ENCODE data around the gene MCM3AP.
A peak's percentile ranks its signal among the peaks of the same experiment; 100 is the strongest.
"Not testable (repeated sequence)": the region's sequence is repeated elsewhere in the genome, so short reads cannot be mapped to it uniquely, and the experiment has no call there.

The MCM3AP gene

DNA sequence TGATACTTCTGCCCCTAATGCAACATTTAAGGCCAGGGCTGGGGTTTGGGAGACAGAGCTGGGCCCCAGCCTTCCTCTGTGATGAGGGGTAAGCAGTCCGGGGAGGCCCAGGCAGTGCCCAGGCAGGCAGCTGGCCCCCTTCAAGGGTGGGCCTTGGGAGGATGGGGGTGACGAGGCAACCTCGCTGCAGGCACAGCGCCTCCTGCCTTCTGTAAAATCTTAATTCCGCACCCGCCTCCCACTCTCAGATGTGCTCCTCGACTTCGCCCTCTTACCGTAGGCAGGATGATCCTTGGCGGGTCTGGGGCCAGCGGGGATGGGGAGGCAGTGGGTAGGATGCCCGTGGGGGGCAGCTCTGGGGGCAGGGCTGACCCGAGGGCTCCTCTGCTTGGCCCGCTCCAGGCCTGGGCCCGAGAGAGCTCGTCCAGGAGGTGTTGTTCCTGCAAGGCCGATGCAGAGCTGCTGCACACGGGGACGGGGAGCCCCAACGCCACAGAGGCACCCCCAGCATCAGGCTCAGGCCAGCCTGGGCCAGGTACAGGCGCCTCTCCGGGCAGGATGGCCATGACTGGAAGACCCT is 29.1 kb upstream of the MCM3AP start:
- no peak for DNase-seq

DNA sequence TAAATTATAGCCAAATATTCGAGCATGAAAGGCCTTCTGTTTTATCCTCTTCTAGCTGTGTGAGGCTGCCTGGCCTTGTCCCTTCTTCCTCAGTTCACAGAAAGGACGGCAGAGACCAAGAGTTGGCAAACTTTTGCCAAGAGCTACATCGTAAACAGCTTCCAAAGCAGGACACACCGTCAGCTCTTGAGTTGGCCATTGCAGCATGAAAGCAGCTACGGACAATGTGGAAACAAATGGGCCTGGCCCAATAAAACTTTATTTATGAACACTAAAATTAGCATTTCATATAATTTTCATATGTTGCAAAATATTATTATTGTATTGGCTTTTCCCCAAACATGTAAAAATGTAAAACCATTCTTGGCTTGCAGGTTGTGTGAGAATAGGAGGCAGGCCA is 27.5 kb upstream of the MCM3AP start:
- DNase-seq, result no peak

DNA sequence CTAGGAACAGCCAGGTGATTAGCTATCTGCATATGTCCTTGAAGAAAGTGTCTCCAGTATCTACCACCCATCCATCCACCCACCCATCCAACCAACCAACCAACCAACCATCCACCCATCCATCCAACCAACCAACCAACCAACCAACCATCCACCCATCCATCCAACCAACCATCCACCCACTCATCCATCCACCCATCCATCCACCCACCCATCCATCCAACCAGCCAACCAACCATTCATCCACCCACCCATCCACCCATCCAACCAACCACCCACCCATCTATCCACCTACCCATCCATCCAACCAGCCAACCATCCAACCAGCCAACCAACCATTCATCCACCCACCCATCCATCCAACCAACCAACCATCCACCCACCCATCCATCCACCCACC is 26.2 kb upstream of the MCM3AP start:
- no peak for DNase-seq

DNA sequence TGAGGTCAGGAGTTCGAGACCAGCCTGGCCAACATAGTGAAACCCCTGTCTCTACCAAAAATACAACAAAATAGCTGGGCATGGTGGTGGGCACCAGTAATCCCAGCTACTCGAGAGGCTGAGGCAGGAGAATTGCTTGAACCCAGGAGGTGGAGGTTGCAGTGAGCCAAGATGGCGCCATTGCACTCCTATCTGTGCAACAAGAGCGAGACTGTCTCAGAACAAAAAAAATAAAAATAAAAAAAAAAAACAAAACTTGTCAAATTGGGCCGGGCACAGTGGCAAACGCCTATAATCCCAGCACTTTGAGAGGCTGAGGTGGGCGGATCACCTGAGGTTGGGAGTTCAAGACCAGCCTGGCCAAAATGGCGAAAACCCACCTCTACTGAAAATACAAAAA is 24.8 kb upstream of the MCM3AP start:
- DNase-seq, result not testable (repeated sequence)

DNA sequence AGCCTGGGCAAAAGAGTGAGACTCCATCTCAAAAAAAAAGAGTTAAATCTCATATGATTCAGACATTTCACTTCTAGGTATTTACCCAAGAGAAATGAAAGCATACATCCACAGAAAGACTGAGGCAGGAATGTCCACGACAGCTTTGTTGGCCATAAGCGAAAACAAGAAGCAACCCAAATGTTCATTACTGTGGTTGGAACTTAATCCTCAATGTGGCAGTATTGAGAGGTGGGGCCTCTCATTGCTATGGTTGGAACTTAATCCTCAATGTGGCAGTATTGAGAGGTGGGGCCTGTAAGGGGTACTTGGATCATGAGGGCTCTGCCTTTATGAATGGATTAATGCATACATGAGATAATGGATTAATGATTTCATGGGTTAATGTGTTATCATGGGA is 23.0 kb upstream of the MCM3AP start:
- no peak for DNase-seq

DNA sequence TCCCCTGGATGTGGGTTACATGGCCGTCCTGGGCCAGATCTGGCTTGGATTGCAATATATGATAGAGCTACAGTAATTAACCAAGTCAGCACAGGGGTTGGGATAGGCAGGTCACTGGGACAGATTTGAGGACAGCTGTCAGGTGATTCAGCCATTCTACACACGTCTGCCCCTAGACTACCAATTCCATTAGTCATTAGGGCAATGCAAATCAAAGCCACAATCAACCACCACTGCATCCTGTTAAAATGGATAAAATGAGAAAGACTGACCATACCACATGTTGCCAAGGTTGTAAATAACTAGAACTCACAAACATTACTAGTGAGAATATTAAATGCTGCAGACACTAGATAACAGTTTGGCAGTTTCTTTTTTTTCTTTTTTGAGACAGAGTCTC is 22.2 kb upstream of the MCM3AP start:
- no peak for DNase-seq

DNA sequence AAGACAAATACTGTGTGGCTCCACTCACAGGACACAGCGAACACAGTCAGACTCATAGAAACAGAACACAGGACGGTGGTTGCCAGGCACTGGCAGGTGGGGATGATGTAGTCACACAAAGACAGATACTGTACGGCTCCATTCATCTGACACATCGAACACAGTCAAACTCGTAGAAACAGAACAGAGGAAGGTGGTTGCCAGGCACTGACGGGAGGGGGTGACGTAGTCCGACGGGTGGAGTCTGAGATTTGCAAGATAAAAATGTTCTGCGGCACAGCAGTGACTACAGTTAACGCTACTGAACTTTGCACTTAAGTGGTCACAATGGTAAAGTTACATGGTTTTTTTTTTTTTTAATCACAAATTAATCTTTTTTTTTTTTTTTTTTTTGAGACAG is 19.5 kb upstream of the MCM3AP start:
- DNase-seq, result no peak

DNA sequence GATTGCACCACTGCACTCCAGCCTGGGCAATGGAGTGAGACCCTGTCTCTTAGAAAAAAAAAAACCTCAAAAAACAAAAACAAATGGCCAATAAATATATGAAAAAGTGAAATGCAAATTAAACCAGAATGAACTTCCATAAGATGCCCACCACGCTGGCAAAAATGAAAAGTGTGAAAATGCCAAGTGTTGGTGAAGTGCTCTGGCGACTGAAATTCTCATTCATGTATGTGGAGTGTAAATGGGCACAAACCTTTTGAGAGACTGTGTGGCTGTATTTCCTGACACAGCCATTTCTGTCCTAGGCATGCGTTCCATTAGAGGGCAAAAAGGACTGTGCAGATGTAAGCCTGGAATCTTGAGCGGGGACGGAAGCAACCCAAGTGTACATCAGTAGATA is 19.0 kb upstream of the MCM3AP start:
- DNase-seq, result no peak

DNA sequence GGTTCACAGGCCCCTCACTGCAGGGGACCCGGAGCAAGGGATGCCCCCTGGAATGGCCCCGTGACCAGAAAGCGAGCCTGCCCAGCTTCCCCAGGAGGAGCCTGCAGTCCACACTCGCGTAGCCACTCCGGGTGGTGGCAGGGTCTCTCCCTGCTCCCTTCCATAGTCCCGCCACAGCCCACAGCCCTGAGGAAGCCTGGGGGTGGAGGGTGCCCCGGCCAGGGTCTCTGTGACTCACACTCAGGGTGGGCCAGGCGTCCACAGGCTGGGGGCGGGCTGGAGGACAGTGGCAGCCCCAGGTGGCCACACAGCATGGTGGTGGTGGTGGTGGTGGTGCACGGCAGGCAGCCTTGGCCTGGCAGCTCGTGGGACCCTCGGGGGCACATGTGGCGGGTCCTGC is 16.3 kb upstream of the MCM3AP start:
- DNase-seq, result no peak

DNA sequence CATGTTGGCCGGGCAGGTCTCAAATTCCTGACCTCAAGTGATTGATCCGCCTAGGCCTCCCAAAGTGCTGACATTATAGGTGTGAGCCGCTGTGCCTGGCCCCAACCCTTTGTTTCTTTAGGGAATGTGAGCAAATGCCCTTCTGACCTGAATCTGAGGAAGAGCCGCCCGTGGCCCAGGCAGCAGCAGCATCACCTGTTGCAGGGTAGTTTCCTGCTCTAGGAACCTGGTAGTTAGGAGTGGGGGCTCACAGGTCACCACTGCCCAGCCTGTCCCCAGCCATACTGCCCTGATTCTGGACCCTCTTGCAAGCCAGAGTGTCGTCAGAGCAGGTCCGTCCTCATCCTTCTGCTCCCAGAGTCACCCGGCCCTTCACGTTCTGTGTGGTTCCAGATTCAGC is 13.8 kb upstream of the MCM3AP start:
- no peak for DNase-seq

DNA sequence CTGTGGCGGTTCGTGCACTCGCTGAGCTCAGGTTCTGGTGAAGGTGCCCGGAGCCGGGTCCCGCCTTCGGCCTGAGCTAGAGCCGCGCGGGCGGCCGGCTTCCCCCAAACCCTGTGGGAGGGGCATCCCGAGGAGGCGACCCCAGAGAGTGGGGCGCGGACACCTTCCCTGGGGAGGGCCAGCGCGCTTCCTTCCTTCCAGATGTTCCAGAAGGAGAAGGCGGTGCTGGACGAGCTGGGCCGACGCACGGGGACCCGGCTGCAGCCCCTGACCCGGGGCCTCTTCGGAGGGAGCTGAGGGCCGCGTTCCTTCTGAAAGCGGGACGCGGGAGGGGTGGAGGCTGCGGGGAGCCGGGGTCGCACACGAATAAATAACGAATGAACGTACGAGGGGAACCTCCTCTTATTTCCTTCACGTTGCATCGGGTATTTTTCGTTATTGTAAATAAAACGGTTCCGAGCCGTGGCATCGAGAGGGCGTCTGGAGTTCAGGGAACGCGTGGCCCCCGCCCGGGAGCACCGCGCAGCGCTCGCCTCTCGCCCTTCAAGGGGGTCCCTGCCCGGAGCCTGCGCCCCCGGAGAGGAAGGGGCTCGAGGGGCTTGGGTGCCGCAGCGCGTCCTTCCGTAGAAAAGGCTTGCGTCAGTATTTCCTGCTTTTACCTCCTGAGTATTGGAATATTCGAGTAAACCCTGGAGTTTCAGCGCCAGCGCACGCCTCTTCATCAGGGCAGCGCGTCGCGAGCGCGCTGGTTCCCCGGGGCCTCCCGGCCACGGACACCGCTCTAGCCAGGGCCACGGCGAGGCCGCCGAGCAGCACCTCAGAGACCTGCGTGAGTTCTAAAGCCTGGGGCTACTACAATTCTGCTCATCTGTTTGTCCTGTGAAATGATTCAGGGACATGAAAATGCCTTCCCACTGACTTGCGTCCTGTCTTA is 12.2 kb upstream of the MCM3AP start:
- DNase-seq, result peak; percentile 76

DNA sequence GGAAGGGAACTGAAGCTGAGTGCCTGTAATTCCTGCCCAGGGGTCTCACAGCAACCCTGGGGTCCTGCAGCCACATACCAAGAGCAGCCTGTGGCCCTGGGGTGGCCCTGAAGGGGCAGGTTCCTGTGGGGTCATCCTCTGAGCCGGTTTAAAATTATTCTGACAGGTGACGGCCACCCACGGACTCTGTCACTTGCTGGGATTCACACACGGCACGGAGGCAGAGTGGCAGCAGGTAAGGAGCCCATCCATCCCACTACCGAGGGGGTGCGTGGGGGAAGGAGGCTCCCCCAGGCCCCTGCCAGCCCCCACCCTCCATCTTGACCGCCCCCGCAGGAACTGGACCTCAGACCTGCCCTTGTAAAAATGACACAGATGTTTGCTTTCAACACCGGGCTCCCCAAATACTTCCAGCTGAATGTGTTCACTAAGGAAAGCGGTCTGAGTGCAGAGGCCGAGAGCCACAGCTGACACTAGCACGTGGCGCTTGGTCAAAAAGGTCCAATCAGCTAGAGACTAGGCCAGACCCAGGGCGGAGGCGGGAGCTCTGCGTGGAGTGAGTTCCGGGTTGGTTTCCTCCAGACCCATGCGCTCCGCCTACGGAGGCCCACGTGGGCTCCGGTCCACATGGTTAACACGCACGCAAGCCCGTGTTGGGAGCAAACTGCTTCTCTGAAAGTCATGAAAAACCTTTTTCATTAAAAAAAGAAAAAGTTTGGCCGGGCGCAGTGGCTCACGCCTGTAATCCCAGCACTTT is 10.8 kb upstream of the MCM3AP start:
- DNase-seq, result peak; percentile 30

DNA sequence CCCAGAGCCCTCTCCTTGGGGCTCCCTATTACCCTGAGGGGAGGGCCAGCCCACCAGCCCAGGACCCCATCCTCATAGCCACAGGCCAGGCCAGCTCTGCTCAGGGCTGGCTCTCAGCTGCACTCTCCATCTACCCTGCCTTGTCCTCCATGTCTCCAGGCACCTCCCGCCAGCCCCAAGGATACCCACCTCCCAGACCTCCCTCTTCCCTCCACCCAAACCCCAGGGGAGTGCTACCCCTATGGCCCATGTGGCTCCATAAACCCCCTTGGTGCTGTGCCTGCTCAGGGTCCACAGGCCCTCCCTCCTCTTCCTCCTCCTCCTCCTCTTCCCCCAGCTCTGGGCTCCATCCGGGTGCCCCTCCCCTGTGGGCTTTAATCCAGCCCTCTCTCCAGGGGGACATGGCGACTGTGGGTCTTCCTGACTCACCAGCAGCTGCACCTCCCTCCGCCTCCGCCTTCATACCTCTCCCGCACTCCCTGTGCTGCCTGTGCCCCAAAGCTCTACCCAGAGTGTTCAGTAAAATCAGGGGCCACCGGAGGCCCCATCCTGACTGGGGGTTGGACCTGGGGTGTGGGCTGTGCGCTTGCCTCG is 9.9 kb upstream of the MCM3AP start:
- DNase-seq, result no peak

DNA sequence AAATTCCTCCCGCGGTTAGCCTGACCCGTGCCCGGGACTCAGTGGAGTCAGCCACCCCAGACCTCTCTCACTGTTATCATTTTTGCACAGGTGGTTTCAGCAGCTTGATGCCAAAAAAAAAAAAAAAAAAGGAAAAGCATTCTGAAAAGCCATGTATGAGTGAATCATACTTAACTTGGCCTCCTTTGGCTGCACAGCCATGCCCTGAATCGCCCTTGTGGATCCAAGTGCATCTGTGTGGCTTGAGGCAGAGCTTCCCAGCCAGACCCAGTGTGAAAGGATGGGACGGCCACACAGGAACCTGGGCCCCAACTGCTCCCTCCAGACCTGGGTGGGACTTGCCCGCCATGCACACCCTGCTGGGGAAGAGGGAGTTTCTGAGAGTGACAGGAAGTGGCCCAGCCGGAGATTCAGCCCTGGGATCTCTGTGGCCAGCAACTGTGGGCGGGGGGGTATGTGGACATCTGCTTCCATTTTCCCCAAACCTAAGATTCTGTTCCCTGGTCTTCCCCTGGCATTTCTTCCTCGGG is 9.3 kb upstream of the MCM3AP start:
- DNase-seq, result no peak

DNA sequence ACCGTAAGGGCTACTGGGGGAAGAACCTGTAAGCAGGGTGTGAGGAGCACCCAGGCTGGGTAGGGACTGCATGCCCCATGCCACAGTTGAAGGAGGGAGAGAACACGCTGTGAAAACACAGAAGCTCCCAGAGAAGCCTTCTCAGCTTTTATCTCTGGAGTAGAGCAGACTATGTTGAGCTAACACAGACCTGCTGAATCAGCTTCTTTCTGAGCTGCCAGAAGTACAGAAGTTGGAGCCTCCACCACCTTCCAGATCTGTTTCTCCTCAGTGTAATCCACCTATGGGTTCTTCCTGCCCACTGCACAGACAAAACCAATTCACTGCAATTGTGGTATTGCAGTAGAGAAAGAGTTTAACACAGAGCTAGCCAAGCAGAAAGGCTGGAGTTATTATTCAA is 6.2 kb upstream of the MCM3AP start:
- no peak for DNase-seq

DNA sequence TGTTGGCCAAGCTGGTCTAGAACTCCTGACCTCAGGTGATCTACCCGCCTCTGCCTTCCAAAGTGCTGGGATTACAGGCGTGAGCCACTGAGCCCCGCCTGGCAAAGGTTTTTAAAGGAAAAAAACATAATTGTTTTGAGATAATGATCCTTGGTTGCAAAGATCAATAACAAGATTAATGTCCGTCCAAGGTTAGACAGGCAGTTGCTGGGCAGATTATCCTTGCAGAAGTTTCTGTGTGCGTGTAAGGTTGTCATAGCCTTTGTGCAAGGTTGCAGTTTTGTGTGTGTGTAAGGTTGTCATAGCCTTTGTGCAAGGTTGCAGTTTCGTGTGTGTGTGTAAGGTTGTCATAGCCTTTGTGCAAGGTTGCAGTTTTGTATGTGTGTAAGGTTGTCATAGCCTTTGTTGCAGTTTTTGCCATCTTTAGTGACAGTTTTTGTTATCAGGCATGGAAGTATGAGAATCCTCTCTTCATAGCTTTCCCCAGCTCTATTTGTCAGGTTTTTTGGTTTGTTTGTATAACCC is 4.3 kb upstream of the MCM3AP start:
- no peak for DNase-seq

DNA sequence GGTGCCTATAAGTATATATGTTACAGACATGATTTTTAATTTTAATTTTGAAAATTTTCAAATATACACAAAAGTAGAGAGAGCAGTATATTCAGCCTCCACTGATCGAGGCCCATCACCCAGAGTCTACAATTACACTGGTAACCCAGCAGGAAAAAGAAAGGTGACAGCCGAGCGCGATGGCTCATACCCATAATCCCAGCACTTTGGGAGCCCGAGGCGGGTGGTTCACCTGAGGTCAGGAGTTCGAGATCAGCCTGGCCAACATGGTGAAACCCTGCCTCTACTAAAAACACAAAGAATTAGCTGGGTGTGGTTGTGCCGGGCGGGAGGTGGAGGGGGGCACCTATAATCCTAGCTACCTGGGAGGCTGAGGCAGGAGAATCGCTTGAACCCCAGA is 2.1 kb upstream of the MCM3AP start:
- no peak for DNase-seq

DNA sequence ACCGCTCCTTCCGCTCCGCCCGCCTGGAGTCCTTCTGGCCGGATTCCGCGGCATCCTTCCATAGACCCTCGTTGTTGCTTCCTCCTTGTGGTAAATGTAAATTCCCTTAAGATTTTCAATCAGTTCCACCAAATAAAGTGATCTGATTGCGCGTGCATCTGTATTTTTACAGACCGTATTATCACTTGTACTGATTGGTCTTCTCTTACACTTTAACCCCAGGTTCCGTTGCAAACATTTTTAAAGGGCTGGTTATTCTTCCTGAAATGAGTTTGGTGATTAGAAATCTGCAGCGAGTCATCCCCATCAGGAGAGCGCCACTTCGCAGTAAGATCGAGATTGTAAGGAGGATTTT is 1.2 kb upstream of the MCM3AP start:
- no peak for DNase-seq

DNA sequence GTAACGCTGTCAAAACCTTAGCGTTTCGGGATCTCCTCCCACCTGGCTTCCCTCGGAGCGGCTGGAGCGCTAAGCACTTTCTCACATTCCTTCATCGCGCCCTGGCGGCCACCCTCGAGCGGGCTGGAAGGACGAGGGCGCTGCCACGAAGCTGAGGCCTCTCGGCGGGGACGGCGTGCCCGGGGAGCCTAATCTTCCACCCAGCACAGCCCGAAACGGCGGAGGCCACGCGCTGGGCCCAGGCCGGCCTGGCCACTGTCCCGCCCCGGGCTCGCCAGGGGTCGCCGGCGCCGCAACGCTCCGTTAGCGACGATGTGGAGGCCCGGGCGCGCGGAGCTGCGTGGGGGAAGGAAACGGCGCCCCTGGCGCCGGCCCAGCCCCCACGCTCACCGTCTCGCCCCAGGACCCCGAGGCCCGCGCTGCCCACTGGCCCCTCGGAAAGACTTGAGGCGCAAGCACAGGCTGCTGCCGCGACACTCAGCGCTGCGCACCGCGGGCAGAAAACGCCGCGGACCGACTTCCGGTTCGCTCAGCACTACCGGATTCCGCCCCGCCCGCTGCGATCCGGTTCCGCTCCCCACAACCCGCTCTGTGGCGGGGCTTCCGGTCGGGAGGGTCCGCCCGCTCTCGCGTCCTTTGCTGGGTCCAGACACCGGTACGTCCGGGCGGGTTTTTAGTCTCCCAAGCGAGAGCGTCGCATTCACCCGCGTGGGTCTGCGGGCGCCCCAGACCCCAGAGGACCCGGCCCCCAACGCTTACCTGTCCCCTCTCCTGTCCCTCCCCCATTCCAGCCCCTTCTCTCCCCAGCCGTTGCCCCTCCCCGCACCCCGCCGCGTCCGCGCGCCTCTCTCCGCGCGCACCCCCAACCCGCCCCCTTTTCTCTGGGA is 593 bp upstream of the MCM3AP start, which contains the start of gene YBEY:
Gene YBEY (plus strand): TSS at position 582 of the 887 bp plus-strand sequence. CDS start 572 bp downstream, outside the sequence.
- peak; percentile 95 for DNase-seq

DNA sequence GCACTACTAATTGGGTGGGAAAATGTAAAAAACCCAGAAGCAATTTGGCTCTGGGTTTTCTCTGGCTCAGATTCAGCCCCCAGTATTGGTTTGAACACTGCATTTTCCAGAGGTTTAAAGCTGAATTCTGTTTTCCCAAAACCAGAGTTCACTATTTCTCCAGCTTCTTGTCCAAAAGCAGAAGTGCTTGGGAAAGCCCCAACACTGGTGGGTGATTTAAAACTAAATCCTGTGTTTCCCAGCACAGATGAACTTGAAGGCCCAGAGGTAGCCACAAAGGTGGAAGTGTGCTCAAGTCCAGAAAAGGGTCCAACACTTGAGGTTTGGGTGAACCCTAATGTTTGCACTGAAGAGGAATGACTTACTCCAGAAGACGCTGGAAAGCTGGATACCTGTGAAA is 678 bp downstream of the MCM3AP start:
- no peak for DNase-seq

DNA sequence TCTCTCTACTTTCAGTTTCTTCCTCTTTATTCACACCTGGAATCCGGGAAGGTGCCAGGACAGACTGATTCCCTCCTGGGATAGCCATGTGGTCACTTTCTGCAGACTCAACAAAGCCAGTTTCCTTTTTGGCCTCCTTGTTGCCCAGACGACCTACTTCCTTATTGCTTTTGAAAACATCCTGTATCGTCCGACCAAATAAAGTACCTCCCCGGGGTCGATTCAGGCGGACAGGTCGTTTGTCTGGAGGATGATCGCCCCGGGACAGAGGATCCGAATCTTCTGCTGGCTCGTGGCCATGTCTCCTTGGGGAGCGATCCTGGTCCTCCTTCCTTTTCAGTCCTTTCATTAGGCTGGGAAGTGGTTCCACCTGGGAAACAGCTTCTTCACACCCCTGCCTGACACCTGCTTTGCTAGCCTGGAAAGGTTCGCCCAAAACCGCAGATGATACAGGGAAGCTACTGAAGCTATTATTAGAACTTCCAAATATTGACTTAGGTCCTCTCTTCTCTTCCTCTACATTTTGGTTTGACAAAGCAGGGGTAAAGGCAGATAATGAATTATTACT is 1.2 kb downstream of the MCM3AP start:
- DNase-seq, result no peak

All from right kidney (tissue), 1 donor.